Iris pigment epithelial cell (primary cell): Measurements from ENCODE around the gene SERPINA3.

Experiments used
- DNase-seq: peaks from one replicate; pipeline ENCODE4 v3.0.0-alpha.2; 2011; ENCODE audit warnings: low read depth

The SERPINA3 gene

DNA sequence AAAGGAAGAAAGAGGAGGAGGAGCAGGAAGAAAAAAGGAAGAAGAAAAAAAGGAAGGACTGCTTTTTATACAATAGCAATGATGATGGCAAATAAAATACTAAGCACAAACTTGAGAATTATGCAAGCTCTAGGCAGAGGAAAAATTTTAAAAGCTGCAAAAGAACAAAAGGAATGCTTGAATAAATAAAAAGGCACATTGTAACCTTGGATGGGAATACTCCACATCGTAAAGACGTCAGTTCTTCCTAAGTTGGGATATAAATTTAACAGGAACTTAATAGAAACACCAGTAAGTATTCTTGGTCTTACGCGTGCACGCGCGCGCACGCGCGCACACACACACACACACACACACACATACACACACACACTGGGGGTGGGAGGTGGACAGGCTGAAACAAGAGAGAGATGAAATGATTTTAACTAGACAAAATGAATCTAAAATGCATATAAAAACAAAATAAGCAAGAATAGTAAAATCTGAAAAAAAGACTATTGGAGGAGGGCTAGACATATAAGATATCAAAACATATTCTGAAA, 43.0 kb downstream of the SERPINA3 start:
- no peak for DNase-seq

DNA sequence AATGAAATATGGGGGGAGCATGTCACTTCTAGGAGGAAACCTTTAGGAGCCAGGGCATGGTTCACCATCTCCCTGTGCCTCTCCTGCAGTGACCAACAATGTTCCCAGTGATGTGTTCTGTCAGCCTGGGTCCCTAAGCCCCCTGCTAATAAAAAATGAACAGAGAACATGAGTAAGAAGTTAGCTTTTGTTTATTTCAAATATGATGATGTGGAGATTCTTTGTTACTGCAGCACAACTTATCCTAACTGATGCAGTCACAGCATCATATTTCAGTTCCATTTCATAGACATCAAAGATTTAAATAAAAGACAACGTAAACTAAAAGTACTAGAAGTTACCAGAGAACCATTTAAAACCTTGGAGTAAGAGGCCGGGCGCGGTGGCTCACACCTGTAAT, 43.9 kb downstream of the SERPINA3 start:
- no peak for DNase-seq

DNA sequence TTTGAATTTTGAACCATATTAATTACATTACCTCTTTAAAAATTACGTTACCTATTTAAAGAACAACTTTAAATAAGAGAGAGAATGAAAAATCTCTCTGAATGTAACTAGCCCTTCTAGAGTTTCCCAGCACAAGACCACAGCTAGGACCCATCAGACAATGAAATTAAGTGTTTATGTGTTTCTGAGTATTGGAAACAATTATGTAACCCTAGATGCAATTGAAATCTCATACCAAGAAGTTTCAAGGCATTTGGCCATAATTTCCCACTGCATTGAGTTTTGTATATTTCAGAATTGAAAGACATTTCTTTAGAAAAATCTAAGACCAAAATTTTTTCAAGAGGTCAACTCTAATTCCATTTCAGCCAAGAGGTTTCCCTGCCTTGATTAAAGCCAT, 47.1 kb downstream of the SERPINA3 start:
- no peak for DNase-seq

DNA sequence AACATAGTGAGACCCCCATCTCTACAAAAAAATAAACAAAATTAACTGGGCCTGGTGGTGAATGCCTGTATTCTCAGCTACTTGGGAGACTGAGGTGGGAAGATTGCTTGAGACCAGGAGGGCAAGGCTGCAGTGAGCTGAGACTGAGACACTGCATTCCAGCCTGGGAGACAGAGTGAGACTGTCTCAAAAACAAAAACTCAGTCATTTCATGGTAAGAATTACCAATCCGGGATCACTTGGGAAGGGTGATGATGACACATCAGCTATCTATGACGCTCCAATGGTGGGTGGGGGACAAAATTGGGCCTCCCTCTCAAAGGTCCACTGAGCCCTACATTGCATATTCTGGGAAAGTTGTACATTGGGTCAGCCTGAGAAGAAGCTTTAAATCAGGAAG, 47.7 kb downstream of the SERPINA3 start:
- DNase-seq = no peak

DNA sequence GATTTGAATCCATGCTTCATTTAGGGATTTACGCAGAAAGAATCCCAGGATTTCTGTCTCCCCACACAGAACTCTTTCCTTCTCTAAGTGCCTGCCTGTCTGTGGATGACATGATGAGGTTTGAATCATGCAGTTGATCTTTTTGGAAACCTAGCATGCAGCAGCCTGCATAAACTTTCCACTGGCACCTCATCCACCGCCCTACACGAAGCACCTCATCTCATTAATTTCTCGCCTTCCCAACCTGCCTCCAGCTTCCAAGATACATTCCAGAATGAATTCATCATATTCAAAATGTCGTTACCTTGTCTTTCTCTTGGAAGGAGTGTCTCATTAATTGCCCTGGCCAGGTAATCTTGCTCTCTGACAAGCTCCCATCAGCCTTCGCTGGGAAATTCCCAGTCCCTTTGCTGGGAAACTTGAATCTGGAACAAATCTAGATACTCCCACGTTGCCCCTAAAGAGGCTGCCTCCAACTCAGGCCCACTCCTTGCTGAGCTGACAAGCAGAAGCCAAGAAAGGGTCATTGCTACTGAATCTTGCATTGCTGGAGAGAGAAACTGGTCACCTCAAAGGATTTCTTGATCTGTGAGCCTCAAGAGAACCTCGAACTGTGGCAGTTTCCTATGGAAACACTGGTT, 48.2 kb downstream of the SERPINA3 start:
- no peak for DNase-seq

DNA sequence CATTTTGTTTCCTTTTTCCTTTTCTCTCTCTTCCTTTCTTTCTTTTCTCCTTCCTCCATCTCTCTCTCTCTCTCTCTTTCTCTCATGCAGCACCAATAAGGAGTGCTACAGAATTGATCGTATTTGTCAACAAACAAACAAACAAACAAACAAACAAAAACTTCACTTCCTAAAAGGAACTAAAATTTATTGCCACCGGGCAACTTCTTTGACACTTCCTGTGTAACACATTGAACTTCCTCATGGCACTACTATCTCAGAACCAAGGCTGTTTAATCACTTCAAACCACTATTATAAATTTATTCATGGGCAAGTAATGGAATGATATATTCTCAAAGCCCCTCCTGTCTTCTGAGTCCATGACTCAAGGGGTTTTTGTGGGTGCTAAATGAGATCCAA, 51.3 kb downstream of the SERPINA3 start:
- no peak for DNase-seq

DNA sequence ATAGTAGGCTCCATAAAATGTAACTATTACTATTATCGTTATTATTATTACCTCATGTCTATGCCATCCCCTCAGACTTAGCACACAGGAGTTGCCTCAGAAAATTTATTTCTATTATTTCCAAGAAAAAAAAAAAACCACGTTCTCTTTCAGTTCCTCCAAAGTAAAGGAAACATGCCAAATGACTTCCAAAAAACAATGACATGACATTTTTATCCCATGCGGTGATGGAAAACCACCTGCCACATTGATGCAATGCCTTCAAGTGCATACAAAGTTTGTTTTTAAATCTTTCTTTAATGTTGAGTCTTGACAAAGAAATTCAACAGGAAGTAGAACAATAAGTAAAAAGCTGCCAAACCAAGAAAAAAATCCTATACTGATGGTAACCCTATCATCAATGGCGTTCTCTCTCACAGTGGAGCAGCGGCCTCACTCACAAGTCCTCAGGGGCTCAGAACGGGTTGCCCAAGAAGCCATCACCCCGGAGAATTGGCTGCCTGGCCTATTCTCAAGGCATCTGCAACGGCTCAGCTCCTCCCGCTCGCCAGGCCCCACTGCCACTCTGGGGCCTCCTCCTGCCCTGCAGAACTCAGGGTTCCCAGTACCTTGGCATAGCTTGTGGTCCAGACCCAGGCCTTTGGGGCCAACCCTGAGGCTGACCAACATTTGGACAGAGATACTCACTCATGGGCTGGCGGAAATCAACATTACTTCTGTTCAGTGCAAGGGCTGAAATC, 51.9 kb downstream of the SERPINA3 start:
- no peak for DNase-seq

DNA sequence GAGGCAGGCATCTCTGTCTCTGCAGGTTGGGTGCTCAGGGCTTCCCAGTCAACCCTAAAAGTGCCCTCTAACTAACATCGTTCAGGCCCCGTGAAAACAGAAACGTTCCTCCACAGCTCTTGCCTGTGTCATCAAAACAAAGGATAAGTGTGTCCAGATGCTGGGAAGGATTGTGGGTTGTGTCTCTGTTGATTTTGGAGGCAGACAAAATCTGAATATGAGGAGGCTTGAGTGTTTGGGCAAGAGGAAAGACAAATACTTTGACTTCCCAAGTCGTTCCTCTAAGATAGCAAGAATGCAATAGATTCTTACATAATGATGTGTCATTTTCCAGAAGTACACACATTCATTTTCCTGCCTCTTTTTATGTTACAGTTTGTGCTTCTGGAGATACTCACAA, 52.9 kb downstream of the SERPINA3 start:
- DNase-seq = peak; percentile 63

DNA sequence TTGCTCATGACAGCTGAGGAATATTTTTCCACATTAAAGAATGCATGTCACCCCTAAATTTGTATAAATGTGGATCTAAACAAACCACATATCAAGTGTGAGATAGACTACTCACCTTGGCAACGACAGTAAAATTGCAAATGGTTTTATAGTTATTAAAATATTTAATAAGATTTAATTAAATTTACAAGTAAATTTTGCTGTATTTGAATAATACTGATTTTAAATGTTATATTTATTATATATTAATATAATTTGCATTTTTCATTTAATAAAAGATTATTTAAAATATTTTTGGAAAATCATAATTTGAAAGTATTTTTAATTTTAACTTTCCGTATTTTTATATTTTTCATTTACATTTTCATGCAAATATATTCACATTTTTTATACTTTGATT, 53.4 kb downstream of the SERPINA3 start:
- no peak for DNase-seq

DNA sequence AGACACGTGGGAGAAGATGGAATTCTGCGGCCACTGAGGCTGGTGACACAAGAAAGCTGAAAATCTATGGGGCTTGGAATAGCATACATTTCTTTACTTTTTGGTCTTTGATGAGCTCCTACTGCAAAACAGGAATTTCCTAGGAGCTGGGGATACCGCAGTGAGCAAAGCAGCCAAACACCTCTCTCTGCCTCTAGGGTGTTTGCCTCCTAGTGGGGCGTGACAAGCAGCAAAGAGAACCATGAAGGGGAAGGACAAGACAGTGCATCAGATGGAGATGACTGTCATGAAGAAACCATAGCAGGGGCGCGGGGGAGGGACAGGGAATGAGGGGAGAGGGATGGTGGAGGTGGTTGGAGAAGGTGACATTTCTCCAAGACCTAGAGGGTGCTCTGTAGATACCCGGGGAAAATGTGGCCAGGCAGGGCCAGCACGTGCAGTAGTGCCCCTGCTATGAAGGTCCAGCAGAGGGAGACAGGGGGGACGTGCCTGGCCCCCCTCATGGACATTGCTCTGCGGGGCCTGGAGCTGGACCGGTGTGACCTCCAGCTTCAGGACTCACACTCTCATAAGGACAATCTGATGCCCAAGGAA, 58.6 kb downstream of the SERPINA3 start:
- DNase-seq = no peak

DNA sequence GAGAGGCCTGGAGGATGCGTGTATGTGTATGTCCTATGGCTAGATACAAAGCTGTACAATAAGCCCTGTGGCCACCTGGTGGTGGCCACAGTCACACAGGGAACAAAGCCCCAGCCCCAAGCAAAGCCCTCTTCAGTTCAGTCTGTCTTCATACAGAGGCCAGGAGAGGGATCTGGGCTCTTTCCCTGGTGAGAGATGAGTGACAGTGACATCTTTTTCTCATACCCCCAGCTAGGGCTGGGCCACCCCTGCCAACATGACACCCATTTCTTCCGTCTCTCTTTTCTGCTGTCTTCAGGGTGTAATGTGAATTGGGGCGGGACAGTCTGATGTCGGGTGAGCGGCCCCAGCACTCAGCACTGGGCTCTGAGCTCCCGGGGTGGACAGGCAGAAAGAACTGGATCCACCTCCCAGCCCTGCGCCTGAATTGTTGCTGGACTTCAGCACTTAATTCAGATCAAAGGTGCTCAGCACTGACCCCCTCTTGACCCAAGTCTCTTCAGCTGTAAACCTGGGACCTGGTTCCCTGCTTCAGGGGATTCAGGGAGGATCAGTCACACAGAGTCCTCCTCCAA, 59.8 kb downstream of the SERPINA3 start:
- no peak for DNase-seq

DNA sequence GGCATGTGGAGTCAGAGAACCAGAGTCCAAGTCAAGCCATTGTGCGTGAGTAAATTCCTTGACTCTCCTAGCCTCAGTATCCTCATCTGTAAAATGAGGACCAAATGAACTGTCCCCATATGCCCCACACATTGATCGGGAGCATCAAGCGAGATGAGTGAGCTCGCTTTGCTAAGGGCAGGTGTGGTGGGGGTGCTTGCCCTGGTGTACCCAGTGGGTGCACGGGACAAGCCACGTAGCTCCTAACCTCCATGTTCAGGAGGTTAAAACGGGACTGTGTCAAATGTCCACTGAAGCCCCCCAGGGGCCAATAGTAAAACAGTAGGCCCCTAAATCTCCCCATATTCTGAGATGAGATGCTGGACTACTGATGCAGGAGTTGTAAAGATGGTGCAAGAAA, 60.9 kb downstream of the SERPINA3 start:
- DNase-seq = no peak
